ENCODE measurements around the gene PDZD2.

The PDZD2 gene

GRCh38 chr5:32131604-32132003 lies 492.7 kb downstream of the PDZD2 start:
- peaks cover 16% of the 10 kb centered on the region; the same call in 1 of the 2 replicates for H3K36me3 ChIP-seq (replicated peaks; ENCODE audit: insufficient read depth, low read length)
- H3F3A ChIP-seq (ENCODE audit: insufficient read depth, low read length) = no peaks in the 10 kb centered on the region
- no peak overlapping the region for H3K9ac ChIP-seq (ENCODE audit: low read length)
- no peaks in the 10 kb centered on the region for H3K9me2 ChIP-seq (replicated peaks; ENCODE audit: insufficient read depth, low read length)
- no peak overlapping the region for H3K4me3 ChIP-seq (ENCODE audit: low read length)
- no peak for DNase-seq
- H3K4me1 ChIP-seq (ENCODE audit: low read length) = no peaks in the 10 kb centered on the region
- H2AFZ ChIP-seq (ENCODE audit: low read length) = no peak overlapping the region
- no peak overlapping the region for H3K27ac ChIP-seq (ENCODE audit: low read length)
- peaks cover 97% of the 10 kb centered on the region for H3K79me2 ChIP-seq (ENCODE audit: low read length)
- H3K9me3 ChIP-seq (replicated peaks; ENCODE audit: insufficient read depth, low read length) = no peaks in the 10 kb centered on the region
- no peaks in the 10 kb centered on the region for H3K27me3 ChIP-seq (replicated peaks; ENCODE audit: insufficient read depth, low read length)
- TF ChIP-seq EZH2 (optimal IDR thresholded peaks at IDR 0.05; ENCODE audit: low read depth, low read length) (no peak), EZH2phosphoT487 (IDR thresholded peaks at IDR 0.05; ENCODE audit: low read length) (no peak)
- TF ChIP-seq, protein P1, sequence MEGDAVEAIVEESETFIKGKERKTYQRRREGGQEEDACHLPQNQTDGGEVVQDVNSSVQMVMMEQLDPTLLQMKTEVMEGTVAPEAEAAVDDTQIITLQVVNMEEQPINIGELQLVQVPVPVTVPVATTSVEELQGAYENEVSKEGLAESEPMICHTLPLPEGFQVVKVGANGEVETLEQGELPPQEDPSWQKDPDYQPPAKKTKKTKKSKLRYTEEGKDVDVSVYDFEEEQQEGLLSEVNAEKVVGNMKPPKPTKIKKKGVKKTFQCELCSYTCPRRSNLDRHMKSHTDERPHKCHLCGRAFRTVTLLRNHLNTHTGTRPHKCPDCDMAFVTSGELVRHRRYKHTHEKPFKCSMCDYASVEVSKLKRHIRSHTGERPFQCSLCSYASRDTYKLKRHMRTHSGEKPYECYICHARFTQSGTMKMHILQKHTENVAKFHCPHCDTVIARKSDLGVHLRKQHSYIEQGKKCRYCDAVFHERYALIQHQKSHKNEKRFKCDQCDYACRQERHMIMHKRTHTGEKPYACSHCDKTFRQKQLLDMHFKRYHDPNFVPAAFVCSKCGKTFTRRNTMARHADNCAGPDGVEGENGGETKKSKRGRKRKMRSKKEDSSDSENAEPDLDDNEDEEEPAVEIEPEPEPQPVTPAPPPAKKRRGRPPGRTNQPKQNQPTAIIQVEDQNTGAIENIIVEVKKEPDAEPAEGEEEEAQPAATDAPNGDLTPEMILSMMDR (IDR thresholded peaks at IDR 0.05; ENCODE audit: low read length) = no peak
- H3K4me2 ChIP-seq (ENCODE audit: low read depth, low read length) = no peak overlapping the region
- H4K20me1 ChIP-seq (ENCODE audit: insufficient read depth, low read length) = peaks cover 17% of the 10 kb centered on the region; the same call in 1 of the 2 replicates

DNA sequence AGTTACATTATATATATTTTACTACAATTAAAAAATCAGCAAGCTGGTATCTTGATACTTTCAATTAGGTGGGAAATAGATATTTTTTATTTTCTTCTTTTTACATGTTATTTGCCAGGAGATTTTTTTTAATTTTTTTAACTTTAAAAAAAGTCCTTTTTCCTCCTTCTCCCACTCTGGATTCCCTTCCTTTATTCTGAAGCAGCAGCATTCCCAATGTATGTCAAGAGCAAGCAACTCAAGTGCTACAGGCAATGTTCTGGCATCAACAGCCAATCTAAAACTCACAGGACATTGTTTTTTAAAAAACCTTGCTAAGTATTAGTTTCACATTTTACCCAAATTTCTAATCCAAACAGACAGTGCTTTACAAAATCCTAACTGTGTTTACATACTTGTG lies 493.8 kb downstream of the PDZD2 start:
- Histone ChIP-seq H3K9me2 (replicated peaks; ENCODE audit: insufficient read depth, low read length) (no peaks in the 10 kb centered on the region), H3K9me3 (replicated peaks; ENCODE audit: insufficient read depth, low read length) (no peaks in the 10 kb centered on the region), H3K79me2 (ENCODE audit: low read length) (peaks cover 97% of the 10 kb centered on the region), H2AFZ (ENCODE audit: low read length) (no peak overlapping the region), H3K4me3 (ENCODE audit: low read length) (no peak overlapping the region), H3K9ac (ENCODE audit: low read length) (no peak overlapping the region), H3K36me3 (replicated peaks; ENCODE audit: insufficient read depth, low read length) (peaks cover 11% of the 10 kb centered on the region; the same call in 1 of the 2 replicates), H3F3A (ENCODE audit: insufficient read depth, low read length) (no peaks in the 10 kb centered on the region), H3K27me3 (replicated peaks; ENCODE audit: insufficient read depth, low read length) (no peaks in the 10 kb centered on the region), H3K4me1 (ENCODE audit: low read length) (no peaks in the 10 kb centered on the region), H3K27ac (ENCODE audit: low read length) (no peak overlapping the region), H3K4me2 (ENCODE audit: low read depth, low read length) (no peak overlapping the region), H4K20me1 (ENCODE audit: insufficient read depth, low read length) (peaks cover 16% of the 10 kb centered on the region; the same call in 1 of the 2 replicates)
- no peak for TF ChIP-seq EZH2phosphoT487 (IDR thresholded peaks at IDR 0.05; ENCODE audit: low read length)
- TF ChIP-seq, protein P1 (IDR thresholded peaks at IDR 0.05; ENCODE audit: low read length) = no peak
- no peak for TF ChIP-seq EZH2 (optimal IDR thresholded peaks at IDR 0.05; ENCODE audit: low read depth, low read length)
- DNase-seq = no peak

- Histone ChIP-seq H3K79me2 (ENCODE audit: low read length) (peaks cover 95% of the 10 kb centered on the region), H3F3A (ENCODE audit: insufficient read depth, low read length) (no peaks in the 10 kb centered on the region), H3K27ac (ENCODE audit: low read length) (no peak overlapping the region), H3K4me3 (ENCODE audit: low read length) (no peak overlapping the region), H4K20me1 (ENCODE audit: insufficient read depth, low read length) (peaks cover 13% of the 10 kb centered on the region; the same call in 1 of the 2 replicates), H3K27me3 (replicated peaks; ENCODE audit: insufficient read depth, low read length) (no peaks in the 10 kb centered on the region), H2AFZ (ENCODE audit: low read length) (no peak overlapping the region), H3K4me1 (ENCODE audit: low read length) (no peaks in the 10 kb centered on the region), H3K9ac (ENCODE audit: low read length) (no peak overlapping the region), H3K36me3 (replicated peaks; ENCODE audit: insufficient read depth, low read length) (peaks cover 17% of the 10 kb centered on the region; the same call in 1 of the 2 replicates), H3K4me2 (ENCODE audit: low read depth, low read length) (no peak overlapping the region), H3K9me2 (replicated peaks; ENCODE audit: insufficient read depth, low read length) (no peaks in the 10 kb centered on the region), H3K9me3 (replicated peaks; ENCODE audit: insufficient read depth, low read length) (no peaks in the 10 kb centered on the region)
- TF ChIP-seq, protein P1 (IDR thresholded peaks at IDR 0.05; ENCODE audit: low read length) = no peak
- TF ChIP-seq EZH2phosphoT487 (IDR thresholded peaks at IDR 0.05; ENCODE audit: low read length) = no peak
- no peak for TF ChIP-seq EZH2 (optimal IDR thresholded peaks at IDR 0.05; ENCODE audit: low read depth, low read length)
- no peak for DNase-seq
Observed at GRCh38 chr5:32135086-32135485, 496.2 kb downstream of the PDZD2 start.

All from MM.1S (cell line).